GM12891 (cell line): ENCODE results near the gene TP53I11.

Source experiments
- DNase-seq: peaks from one replicate; pipeline ENCODE4 v3.0.0; 2011; ENCODE audit warnings: low spot score; ENCODE audit not compliant: insufficient read length
- FAIRE-seq: peaks from 2 replicates; lab custom pipeline; 2011; peaks lifted over from hg19 to GRCh38; lab: Jason Lieb, UNC
- PAX5 ChIP-seq: IDR thresholded peaks from 2 replicates; pipeline ENCODE4 v1.6.1; 2011; ENCODE audit warnings: low read length, moderate library complexity, mild to moderate bottlenecking; ENCODE audit not compliant: insufficient read depth, severe bottlenecking
- POLR2A ChIP-seq: IDR thresholded peaks from 2 replicates; pipeline ENCODE4 v1.6.1; 2011; ENCODE audit warnings: low read depth, low read length, control low read depth
- POLR2AphosphoS5 ChIP-seq: IDR thresholded peaks from 2 replicates; pipeline ENCODE4 v1.6.1; 2011; ENCODE audit warnings: low read depth, low read length, control low read depth
- POU2F2 ChIP-seq: IDR thresholded peaks from 2 replicates; pipeline ENCODE4 v1.6.1; 2011; ENCODE audit warnings: low read depth, mild to moderate bottlenecking, control low read depth, low read length, moderate library complexity
- SPI1 ChIP-seq: IDR thresholded peaks from 2 replicates; pipeline ENCODE4 v1.6.1; 2011; ENCODE audit warnings: low read depth, low read length, control low read depth
- TAF1 ChIP-seq: IDR thresholded peaks from 2 replicates; pipeline ENCODE4 v1.6.1; 2011; ENCODE audit warnings: low read depth, low read length, control low read depth

The TP53I11 gene

GRCh38 chr11:44971185-44971584 is 20.5 kb upstream of the TP53I11 start:
- DNase-seq (no peak), FAIRE-seq (no peak)
- TF ChIP-seq PAX5: no peak
- no peak for TF ChIP-seq POU2F2
- no peak for TF ChIP-seq POLR2AphosphoS5
- no peak for TF ChIP-seq SPI1
- TF ChIP-seq POLR2A: no peak
- no peak for TF ChIP-seq TAF1

- FAIRE-seq (no peak), DNase-seq (no peak)
- TF ChIP-seq POLR2AphosphoS5 (no peak), POLR2A (no peak), POU2F2 (no peak), SPI1 (no peak), PAX5 (no peak), TAF1 (no peak)
These were observed 19.6 kb upstream of the TP53I11 start for GRCh38 chr11:44970293-44970692.

GRCh38 chr11:44969651-44970252 is 19.1 kb upstream of the TP53I11 start:
- no peak for TF ChIP-seq PAX5
- no peak for TF ChIP-seq POLR2A
- no peak for TF ChIP-seq POU2F2
- no peak for TF ChIP-seq POLR2AphosphoS5
- TF ChIP-seq TAF1: no peak
- TF ChIP-seq SPI1: no peak
- FAIRE-seq (no peak), DNase-seq (no peak)

GRCh38 chr11:44968510-44968909 is 17.8 kb upstream of the TP53I11 start:
- no peak for FAIRE-seq
- TF ChIP-seq POU2F2 (no peak), TAF1 (no peak), POLR2AphosphoS5 (no peak), PAX5 (no peak), POLR2A (no peak), SPI1 (no peak)
- no peak for DNase-seq

GRCh38 chr11:44967930-44968496 is 17.3 kb upstream of the TP53I11 start:
- no peak for FAIRE-seq
- TF ChIP-seq SPI1: no peak
- no peak for TF ChIP-seq POLR2A
- no peak for TF ChIP-seq POLR2AphosphoS5
- no peak for TF ChIP-seq POU2F2
- no peak for TF ChIP-seq PAX5
- no peak for TF ChIP-seq TAF1
- DNase-seq: no peak

GRCh38 chr11:44966694-44967093 is 16.0 kb upstream of the TP53I11 start:
- FAIRE-seq (no peak), DNase-seq (no peak)
- no peak for TF ChIP-seq PAX5
- no peak for TF ChIP-seq SPI1
- no peak for TF ChIP-seq POLR2AphosphoS5
- no peak for TF ChIP-seq TAF1

- DNase-seq (no peak), FAIRE-seq (no peak)
- no peak for TF ChIP-seq TAF1
- TF ChIP-seq POLR2AphosphoS5: no peak
- TF ChIP-seq POLR2A: no peak
- no peak for TF ChIP-seq SPI1
- TF ChIP-seq PAX5: no peak
- TF ChIP-seq POU2F2: no peak
These were observed 14.0 kb upstream of the TP53I11 start for GRCh38 chr11:44964526-44965209.

- no peak for DNase-seq
- no peak for TF ChIP-seq SPI1
- TF ChIP-seq POLR2A: no peak
- TF ChIP-seq TAF1: no peak
- TF ChIP-seq PAX5: no peak
- TF ChIP-seq POU2F2: no peak
- TF ChIP-seq POLR2AphosphoS5: no peak
- FAIRE-seq: no peak
These were observed 13.3 kb upstream of the TP53I11 start for GRCh38 chr11:44963948-44964347.

- no peak for TF ChIP-seq PAX5
- no peak for TF ChIP-seq SPI1
- FAIRE-seq (no peak), DNase-seq (no peak)
These were observed 12.5 kb upstream of the TP53I11 start for GRCh38 chr11:44963136-44963535.
